ENCODE measurements around the gene EDIL3.

DNA sequence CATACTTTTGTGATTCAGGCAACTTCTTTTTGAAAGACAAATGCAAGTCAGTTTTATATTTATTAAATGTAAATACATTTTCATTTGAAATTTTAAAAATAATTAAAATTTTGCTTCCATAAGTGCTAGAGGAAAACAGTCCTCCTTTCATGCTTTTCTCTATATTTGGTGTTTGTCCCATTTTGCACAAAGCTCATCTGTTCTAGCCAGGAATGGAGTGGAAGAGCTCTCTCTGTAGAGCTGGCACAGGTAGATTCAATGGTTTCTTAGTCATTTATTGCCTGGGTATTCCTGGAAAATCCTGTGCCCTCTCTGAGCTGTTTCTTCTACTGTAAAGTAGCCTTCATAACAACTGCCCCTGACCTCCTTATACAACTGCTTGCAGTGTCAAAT, 396.4 kb downstream of the EDIL3 start:
- no peak for TF ChIP-seq POLR2A (IDR thresholded peaks at IDR 0.05; ENCODE audit: low read depth, low read length)
- TF ChIP-seq TAF1 (IDR thresholded peaks at IDR 0.05; ENCODE audit: borderline replicate concordance, low read depth, low read length): no peak
